Suppressor macrophage treated with lipopolysaccharide for 4 hours (primary cell): ENCODE data around the gene TCP11X1.
"Not testable (repeated sequence)": the region's sequence is repeated elsewhere in the genome, so short reads cannot be mapped to it uniquely, and the experiment has no call there.

Experiments
- DNase-seq: peaks from one replicate; pipeline ENCODE4 v3.0.0-alpha.2; 2020

Gene TCP11X1

GRCh38 chrX:102214986-102215385 lies at the start of gene TCP11X1:
TSS of gene TCP11X1 (plus strand) at chrX:102215301.
- DNase-seq: not testable (repeated sequence)

GRCh38 chrX:102185967-102186720 lies 29.0 kb upstream of the TCP11X1 start:
- DNase-seq: no peak

DNA sequence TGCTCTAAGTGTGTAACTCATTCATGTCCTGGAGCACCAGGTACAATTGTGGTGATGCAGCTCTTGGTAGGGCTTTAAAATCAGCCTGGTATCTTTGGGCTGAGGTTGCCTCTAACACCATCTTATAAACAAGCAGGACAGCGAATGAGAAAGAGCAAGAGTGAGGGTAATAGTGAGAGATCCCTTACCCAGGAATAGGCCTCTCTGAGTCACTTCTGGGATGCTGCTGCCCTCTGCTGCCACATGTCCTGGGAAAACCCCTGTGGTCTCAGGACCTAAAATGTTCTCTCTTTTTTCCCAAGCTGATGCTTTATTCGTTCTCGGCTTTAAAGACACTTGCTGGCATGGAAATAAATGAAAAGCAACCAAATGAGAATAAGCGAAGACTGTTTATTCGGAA lies 7.2 kb upstream of the TCP11X1 start:
- not testable (repeated sequence) for DNase-seq

DNA sequence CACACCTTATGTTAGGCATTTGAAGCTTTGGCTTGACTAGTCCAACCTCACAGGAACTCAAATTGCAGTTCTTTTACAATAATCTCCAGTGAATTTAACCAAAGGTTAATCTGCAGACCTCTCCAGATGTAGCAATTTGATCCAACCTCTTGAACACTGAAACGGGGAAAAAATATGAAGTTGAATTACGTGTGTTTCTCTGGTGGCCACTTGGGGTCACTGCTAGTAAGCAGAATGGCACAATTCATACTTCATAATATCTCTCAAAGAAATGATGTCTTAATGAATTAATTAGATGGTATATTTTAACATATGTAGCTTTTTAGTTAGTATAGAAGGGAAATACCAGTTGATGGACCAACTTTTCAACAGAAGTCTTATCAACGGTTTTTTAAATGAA lies 1.4 kb downstream of the TCP11X1 start:
- not testable (repeated sequence) for DNase-seq

- DNase-seq: not testable (repeated sequence)
Measured at GRCh38 chrX:102235678-102236077, 20.6 kb downstream of the TCP11X1 start.

DNA sequence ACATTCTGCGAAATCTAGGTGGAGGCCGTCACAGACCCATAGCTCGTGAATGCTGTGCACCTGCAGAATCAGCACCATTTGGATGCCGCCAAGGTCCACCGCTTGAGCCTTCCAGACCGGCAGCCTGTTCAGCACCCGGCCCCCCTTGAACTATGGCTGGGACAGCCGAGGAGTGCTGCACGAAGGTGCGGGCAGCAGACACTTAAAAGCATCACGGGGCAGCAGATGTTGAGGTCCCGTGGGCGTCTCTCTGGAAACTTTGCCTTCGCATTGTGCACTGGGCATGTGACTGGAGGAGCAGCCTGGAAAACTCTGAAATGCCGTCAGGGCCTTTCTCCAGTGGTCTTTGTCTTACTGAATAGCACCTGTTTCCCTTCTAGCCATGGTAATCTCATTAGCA lies 25.2 kb downstream of the TCP11X1 start:
- DNase-seq: not testable (repeated sequence)

DNA sequence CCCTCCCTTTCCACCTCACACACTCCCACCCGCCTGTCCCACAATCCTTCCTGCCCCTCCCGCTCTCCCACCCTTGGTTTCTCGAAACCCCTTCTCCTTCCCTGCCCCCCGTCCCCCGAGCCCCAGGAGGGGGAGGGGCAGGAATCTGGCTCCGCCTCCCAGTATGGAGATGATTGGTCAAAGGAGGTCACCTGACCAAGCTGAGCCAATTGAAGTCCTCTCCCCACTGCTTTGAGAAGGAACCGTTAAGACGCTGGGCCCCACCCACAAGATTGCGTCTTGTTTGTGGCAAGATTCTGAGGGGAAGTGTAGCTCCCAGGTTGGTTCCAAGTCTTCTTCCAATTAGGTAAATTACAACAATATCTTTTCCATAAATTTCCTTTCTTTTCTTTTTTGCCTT lies 31.8 kb downstream of the TCP11X1 start, which contains the start of gene NXF2:
Gene NXF2 (plus strand): TSS at position 275 of the 400 bp plus-strand sequence. CDS start 59,912 bp downstream, outside the sequence.
- DNase-seq: not testable (repeated sequence)

- DNase-seq: not testable (repeated sequence)
Measured at GRCh38 chrX:102272231-102272630, 57.1 kb downstream of the TCP11X1 start.
